Mesodermal cell (in vitro differentiated cells): Measurements from ENCODE around the gene FGGY.
"Not testable (repeated sequence)": the region's sequence is repeated elsewhere in the genome, so short reads cannot be mapped to it uniquely, and the experiment has no call there.

Experiments used
- H3K27ac ChIP-seq: 2 replicates; pipeline ENCODE4 v1.7.0; 2013; ENCODE audit warnings: mild to moderate bottlenecking, low read depth, low read length, moderate library complexity; ENCODE audit not compliant: severe bottlenecking
- H3K36me3 ChIP-seq: 2 replicates; pipeline ENCODE4 v1.7.1; 2013; ENCODE audit warnings: mild to moderate bottlenecking, low read length, moderate library complexity; ENCODE audit not compliant: control insufficient read depth, insufficient read depth
- H3K4me1 ChIP-seq: one replicate; pipeline ENCODE4 v1.7.1; 2013; ENCODE audit warnings: mild to moderate bottlenecking, low read length; ENCODE audit not compliant: insufficient read depth, control insufficient read depth, poor library complexity, severe bottlenecking
- H3K4me3 ChIP-seq: 2 replicates; pipeline ENCODE4 v1.7.0; 2013; ENCODE audit warnings: low read length, control low read depth, mild to moderate bottlenecking; ENCODE audit not compliant: insufficient read depth, poor library complexity, severe bottlenecking; ENCODE audit errors: extremely low read depth
- H3K9me3 ChIP-seq: 2 replicates; pipeline ENCODE4 v1.7.1; 2013; ENCODE audit warnings: mild to moderate bottlenecking, low read length, moderate library complexity; ENCODE audit not compliant: control insufficient read depth
- WGBS, 2 experiments: methylation state at CpG; one replicate each; pipeline ENCODE4 v1.1.5; 2013; ENCODE audit warnings: missing lambda C conversion rate in 2 of 2; ENCODE audit not compliant: insufficient coverage in 2 of 2; 5-methylcytosine and 5-hydroxymethylcytosine counted together

FGGY gene

GRCh38 chr1:59703918-59704378 is 407.1 kb downstream of the FGGY start:
- Histone ChIP-seq H3K9me3 (no peaks in the 10 kb centered on the region), H3K4me3 (no peak overlapping the region), H3K27ac (no peak overlapping the region), H3K4me1 (peaks cover 13% of the 10 kb centered on the region), H3K36me3 (no peaks in the 10 kb centered on the region)
- WGBS, 2 experiments: 94 to 95% methylated on average over 3 of the region's 6 CpGs

DNA sequence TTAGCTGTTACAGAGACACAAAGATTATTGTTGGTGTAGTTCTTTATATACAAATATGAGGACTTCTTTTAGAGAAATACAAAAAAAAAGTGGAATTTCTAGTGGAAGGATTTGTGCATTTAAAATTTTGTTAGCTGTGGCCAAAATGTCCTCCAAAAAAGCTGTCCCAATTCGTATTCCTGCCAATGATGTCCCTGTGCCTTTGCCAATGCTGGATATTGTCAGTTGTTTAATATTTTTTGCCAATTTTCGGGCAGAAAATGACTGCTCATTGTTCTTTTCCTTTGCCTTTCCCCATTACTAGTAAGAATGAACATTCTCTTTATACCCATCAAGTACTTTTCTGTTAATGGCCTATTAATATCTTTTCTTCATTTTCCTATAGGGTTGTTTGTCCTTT is 407.8 kb downstream of the FGGY start:
- H3K4me3 ChIP-seq: no peak overlapping the region
- 63 to 85% methylated on average over 1 to 2 of the region's 2 CpGs for WGBS, 2 experiments
- no peaks in the 10 kb centered on the region for H3K9me3 ChIP-seq
- H3K27ac ChIP-seq: no peak overlapping the region
- H3K36me3 ChIP-seq: no peaks in the 10 kb centered on the region
- peaks cover 13% of the 10 kb centered on the region for H3K4me1 ChIP-seq

DNA sequence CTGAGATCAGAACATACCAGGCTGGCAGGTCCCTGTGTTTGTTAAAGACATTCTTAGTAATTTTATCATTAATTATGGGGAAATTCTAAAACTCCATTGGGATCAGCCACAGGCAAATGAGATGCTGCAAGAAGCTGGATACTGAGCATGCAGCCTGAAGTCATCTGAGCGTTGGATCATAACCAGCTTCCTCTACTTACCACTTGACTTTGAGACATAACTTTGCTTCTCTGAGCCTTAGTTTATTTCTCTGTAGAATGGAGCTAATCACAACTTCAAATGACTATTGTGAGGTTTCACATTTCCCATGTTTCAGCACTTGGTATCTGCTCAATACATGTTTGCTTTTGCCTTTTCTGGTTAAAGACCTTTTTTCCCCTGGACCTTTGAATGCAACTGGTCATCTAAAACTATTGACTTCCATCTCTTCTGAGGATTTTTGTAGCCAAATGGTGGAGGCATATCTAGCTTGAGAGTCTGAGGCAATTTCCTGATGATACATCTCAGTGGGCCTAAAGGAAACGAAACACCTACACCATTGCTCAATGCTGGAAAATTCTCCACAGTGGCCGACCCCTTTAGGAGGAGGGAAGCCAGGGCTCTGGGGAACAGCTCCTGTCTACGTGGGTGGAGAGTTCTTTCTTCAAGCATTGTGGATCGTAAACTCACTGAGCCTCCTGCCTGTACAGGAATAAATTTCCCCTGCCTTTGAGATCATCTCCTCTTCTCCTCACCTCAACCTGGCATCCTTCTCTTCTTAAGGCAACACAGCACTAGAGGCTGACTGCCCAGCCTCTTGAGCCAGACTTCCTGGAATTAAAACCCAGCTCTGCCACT is 408.8 kb downstream of the FGGY start:
- Histone ChIP-seq H3K4me1 (peaks cover 13% of the 10 kb centered on the region), H3K9me3 (no peaks in the 10 kb centered on the region), H3K36me3 (no peaks in the 10 kb centered on the region), H3K4me3 (no peak overlapping the region), H3K27ac (no peak overlapping the region)
- WGBS, 2 experiments: 67 to 89% methylated on average over 1 of the region's 5 CpGs

GRCh38 chr1:59706303-59706599 is 409.4 kb downstream of the FGGY start:
- H3K4me1 ChIP-seq: peaks cover 13% of the 10 kb centered on the region
- no peak overlapping the region for H3K27ac ChIP-seq
- H3K4me3 ChIP-seq: no peak overlapping the region

DNA sequence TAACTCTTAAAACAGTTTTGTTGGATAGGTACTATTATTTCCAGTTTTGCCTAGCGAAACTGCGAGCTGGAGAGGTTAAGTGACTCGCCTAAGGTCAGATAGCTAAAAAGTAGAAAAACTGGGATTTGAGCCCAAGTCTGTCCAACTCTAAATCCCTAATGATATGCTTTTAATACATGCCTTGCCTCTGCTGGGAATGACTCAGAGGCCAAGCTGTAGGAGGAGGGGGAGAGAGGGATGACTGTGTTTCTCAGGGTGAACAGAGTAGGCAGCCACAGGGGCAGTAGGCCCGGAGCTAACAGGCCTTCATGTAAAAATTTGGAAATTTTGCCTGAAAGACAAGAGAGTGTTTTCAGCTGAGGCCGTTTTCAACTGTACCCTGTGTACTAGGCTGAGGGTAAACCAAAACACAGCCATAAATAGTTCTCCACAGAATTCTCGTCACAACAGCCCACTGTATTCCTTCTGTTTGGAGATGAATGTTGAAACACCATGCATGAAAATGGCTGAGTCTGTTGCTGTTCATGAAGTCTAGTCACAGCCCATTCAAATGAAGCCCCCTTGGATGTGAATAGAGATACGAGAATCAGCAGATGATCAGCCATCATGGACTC is 410.4 kb downstream of the FGGY start:
- peaks cover 13% of the 10 kb centered on the region for H3K4me1 ChIP-seq
- H3K36me3 ChIP-seq: no peaks in the 10 kb centered on the region
- H3K27ac ChIP-seq: peak overlapping the region; percentile 60
- WGBS, 2 experiments: 78 to 93% methylated on average over 2 to 5 of the region's 7 CpGs
- no peaks in the 10 kb centered on the region for H3K9me3 ChIP-seq
- H3K4me3 ChIP-seq: no peak overlapping the region

More at GRCh38 chr1:59706303-59706599, 409.4 kb downstream of the FGGY start:
- H3K9me3 ChIP-seq: no peaks in the 10 kb centered on the region
- H3K36me3 ChIP-seq: no peaks in the 10 kb centered on the region

GRCh38 chr1:59709333-59709732 is 412.4 kb downstream of the FGGY start:
- Histone ChIP-seq H3K4me3 (no peak overlapping the region), H3K9me3 (no peaks in the 10 kb centered on the region), H3K27ac (no peak overlapping the region), H3K36me3 (no peaks in the 10 kb centered on the region), H3K4me1 (peaks cover 13% of the 10 kb centered on the region)
- WGBS, 2 experiments: 92% methylated on average over 2 of the region's 3 CpGs

GRCh38 chr1:59710920-59711319 is 414.0 kb downstream of the FGGY start:
- peaks cover 13% of the 10 kb centered on the region for H3K4me1 ChIP-seq
- not testable (repeated sequence) for H3K27ac ChIP-seq, H3K4me3 ChIP-seq, H3K36me3 ChIP-seq, H3K9me3 ChIP-seq
- WGBS, 2 experiments: no CpG with 5 or more reads among the region's 2 CpGs

- H3K4me3 ChIP-seq: no peak overlapping the region
- no peaks in the 10 kb centered on the region for H3K36me3 ChIP-seq
- no peak overlapping the region for H3K27ac ChIP-seq
- no peaks in the 10 kb centered on the region for H3K4me1 ChIP-seq
- no peaks in the 10 kb centered on the region for H3K9me3 ChIP-seq
Observed at GRCh38 chr1:59714219-59714618, 417.3 kb downstream of the FGGY start.

GRCh38 chr1:59714966-59715365 is 418.1 kb downstream of the FGGY start:
- H3K9me3 ChIP-seq: no peaks in the 10 kb centered on the region
- no peak overlapping the region for H3K27ac ChIP-seq
- H3K4me3 ChIP-seq: no peak overlapping the region
- H3K36me3 ChIP-seq: no peaks in the 10 kb centered on the region
- H3K4me1 ChIP-seq: no peaks in the 10 kb centered on the region
- WGBS, 2 experiments: 88% methylated on average over 1 of the region's 1 CpG; no CpG with 5 or more reads in 1 of the 2 experiments

DNA sequence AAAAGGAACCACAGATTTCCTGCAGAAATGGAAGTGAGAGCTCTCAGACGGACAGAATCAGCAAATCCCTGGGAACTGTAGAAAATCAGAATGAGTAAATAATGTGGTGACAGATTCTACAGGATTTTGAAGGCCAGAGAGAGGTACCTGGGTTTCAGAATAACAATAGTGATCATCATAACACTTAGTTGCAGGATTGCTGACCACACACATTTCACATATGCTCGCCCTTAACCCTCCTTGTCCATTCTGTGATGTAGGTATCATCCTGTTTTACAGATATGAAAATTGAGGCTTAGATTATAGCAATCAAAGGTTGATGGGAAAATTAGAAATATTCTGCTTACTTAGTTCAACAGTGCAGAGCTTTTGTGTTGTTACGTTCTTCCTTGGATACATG is 419.9 kb downstream of the FGGY start:
- Histone ChIP-seq H3K9me3 (no peaks in the 10 kb centered on the region), H3K4me3 (no peak overlapping the region), H3K27ac (no peak overlapping the region), H3K4me1 (peaks cover 4% of the 10 kb centered on the region), H3K36me3 (no peaks in the 10 kb centered on the region)
- WGBS, 2 experiments: 78 to 86% methylated on average over 1 of the region's 3 CpGs
